SK-N-DZ (cell line): Measurements from ENCODE around the gene LILRB1. TPM values are rescaled to one million over a fixed set of nuclear protein-coding genes. Genes with fewer than 3 reads are reported as not detected.
"Not testable (repeated sequence)": the region's sequence is repeated elsewhere in the genome, so short reads cannot be mapped to it uniquely, and the experiment has no call there.

Source experiments
- DNase-seq: peaks from one replicate; pipeline ENCODE4 v3.0.0-alpha.2; 2015; ENCODE audit warnings: low spot score
- polyA plus RNA-seq, 2 experiments: library from polyadenylated mRNA; depleted of rRNA; stranded (reverse); fragments of >200 nt; gene quantifications; 2 replicates each; pipeline ENCODE4 v1.2.3, GENCODE V29; 2014

LILRB1 gene
- not detected in 2 replicates for polyA plus RNA-seq (2014; cell fraction: cytosol; rRNA removed)
- not detected in 2 replicates for polyA plus RNA-seq (2014; cell fraction: nucleus; rRNA removed)

DNA sequence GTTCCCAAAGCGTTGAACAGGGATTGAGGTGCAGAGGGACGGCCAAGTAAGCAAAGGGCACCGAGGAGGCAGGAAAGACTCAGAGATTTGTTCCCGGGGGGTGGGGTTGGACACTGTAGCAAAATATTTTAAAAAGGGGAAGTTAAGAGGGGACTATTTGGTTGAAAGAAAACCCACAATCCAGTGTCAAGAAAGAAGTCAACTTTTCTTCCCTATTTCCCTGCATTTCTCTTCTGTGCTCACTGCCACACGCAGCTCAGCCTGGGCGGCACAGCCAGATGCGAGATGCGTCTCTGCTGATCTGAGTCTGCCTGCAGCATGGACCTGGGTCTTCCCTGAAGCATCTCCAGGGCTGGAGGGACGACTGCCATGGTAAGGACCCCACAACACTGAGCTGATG is at the start of gene LILRB1:
Gene LILRB1 (plus strand): TSS at position 223 of the 400 bp plus-strand sequence. CDS start 590 bp downstream, outside the sequence.
- DNase-seq, result not testable (repeated sequence)

DNA sequence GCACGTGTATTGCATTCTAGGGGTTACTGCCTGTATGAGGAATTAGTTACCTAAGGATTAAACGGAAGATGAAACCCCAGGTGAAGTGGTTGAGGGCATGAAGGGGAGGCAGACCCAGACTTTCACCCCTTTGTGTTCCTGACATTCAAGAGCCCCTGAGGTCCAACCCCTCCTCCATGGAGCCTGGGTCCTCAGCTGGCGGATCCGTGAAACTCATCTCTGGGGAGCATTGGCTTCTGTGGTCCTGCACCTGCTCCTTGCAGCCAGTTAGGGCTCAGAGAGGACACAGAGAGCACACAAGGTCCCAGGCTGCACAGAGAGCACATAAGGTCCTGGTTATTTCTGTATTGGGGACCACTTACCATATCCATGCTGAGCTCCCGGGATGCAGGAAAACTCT is 43.9 kb upstream of the LILRB1 start:
- no peak for DNase-seq

DNA sequence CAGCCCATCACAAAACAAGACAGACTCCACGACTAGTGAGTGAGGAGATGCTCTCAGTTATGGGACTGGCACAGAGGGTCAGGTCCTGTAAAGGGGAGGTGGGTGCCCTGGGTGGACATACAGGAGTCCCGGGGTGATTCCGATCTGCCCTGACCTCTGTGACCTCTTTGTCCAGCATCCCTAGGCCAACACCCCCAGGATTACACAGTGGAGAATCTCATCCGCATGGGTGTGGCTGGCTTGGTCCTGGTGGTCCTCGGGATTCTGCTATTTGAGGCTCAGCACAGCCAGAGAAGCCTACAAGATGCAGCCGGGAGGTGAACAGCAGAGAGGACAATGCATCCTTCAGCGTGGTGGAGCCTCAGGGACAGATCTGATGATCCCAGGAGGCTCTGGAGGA is 43.3 kb upstream of the LILRB1 start:
- no peak for DNase-seq

DNA sequence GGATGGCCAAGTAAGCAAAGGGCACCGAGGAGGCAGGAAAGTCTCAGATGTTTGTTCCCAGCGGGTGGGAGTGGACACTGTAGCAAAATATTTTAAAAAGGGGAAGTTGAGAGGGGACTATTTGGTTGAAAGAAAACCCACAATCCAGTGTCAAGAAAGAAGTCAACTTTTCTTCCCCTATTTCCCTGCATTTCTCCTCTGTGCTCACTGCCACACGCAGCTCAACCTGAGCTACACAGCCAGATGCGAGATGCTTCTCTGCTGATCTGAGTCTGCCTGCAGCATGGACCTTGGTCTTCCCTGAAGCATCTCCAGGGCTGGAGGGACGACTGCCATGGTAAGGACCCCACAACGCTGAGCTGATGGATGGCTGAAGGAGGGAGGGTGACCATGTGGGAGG is 36.8 kb upstream of the LILRB1 start, which contains the start of gene LILRA1:
Gene LILRA1 (plus strand): TSS at position 188 of the 400 bp plus-strand sequence. CDS start 613 bp downstream, outside the sequence.
- DNase-seq, result not testable (repeated sequence)

DNA sequence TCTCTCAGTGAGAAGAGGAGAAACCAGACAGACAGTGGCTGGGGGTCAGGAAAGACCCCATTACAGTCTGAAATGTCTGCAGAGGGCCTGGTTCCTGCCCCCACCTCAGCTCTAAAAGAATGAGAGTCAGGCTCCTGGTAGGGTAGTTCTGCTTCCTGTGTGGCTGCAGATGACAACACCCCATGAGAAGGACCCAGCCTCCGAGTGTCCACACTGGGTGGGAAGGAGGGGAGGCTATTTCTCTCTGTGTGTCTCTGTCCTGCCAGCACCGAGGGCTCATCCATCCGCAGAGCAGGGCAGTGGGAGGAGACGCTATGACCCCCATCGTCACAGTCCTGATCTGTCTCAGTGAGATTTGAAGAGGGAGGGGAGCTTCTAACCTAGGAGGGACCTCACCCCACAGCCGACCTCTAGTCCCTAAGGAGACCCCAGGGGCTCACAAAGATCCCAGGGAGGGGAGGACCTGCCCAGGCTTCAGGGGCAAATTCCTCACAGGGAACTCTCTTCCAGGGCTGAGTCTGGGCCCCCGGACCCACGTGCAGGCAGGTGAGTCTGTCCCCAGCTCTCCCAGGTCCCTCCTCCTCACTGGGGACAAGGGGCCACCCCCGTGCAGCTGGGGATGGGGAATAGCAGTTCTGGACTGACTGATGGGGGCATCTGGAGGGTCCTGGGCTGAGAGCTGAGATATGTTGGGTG is 36.2 kb upstream of the LILRB1 start:
- not testable (repeated sequence) for DNase-seq

DNA sequence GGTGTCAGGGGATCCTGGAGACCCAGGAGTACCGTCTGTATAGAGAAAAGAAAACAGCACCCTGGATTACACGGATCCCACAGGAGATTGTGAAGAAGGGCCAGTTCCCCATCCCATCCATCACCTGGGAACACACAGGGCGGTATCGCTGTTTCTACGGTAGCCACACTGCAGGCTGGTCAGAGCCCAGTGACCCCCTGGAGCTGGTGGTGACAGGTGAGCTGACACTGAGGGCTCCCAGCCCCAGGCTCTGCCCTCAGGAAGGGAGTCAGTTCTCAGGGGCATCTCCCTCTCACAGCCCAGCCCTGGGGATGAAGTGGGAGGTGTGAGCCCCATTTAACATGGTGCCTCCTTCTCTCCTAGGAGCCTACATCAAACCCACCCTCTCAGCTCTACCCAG is 35.5 kb upstream of the LILRB1 start:
- no peak for DNase-seq

DNA sequence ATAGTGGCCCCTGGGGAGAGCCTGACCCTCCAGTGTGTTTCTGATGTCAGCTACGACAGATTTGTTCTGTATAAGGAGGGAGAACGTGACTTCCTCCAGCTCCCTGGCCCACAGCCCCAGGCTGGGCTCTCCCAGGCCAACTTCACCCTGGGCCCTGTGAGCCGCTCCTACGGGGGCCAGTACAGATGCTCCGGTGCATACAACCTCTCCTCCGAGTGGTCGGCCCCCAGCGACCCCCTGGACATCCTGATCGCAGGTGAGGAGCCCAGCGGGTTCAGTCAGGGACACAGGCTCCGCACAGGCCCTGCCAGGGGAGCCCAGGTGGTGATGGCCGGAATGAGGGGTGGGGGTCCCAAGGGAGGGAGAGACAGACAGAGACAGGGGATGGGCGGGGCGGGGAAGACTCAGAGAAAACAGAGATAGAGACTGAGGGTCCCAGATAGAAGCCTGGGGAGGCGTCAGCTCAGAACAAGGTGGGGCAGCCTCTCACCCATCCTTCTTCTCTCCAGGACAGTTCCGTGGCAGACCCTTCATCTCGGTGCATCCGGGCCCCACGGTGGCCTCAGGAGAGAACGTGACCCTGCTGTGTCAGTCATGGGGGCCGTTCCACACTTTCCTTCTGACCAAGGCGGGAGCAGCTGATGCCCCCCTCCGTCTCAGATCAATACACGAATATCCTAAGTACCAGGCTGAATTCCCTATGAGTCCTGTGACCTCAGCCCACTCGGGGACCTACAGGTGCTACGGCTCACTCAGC is 34.4 kb upstream of the LILRB1 start:
- not testable (repeated sequence) for DNase-seq

DNA sequence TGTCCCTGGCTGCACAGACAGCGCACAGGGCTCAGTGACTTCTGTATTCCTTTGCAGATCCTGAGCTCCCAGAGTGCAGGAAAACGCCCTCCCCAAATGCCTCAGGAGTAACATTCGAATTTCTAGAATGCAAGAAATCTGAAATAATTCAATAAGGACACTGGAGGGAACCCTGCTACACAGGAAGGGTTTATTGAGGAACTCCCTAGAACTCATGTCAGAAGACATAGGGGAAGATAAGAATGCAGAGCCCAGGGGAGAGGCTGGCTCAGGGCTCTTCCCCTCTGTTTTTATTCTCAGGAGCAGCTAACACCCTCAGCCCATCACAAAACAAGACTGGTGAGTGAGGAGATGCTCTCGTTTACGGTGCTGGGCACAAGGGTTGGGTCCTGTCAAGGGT is 30.1 kb upstream of the LILRB1 start:
- DNase-seq, result no peak

DNA sequence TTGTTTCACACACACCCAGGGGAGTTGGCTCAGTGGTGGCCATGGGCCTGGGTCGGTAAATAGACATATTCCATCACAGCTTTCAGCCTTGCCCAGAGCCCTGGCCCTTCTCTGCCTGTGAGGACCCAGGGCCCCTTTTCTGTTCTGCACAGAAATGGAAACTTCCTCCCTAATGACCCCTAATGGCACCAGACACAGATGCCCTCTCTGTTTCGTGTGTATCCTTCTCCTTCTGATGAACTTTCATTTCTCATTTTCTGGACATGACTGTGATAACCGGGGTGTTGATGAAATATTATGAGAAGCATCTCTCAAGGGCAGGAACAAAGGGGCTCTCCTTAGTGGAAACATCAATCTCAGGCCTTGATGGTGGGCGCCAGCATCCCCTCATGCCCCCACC is 24.1 kb upstream of the LILRB1 start:
- DNase-seq, result no peak

DNA sequence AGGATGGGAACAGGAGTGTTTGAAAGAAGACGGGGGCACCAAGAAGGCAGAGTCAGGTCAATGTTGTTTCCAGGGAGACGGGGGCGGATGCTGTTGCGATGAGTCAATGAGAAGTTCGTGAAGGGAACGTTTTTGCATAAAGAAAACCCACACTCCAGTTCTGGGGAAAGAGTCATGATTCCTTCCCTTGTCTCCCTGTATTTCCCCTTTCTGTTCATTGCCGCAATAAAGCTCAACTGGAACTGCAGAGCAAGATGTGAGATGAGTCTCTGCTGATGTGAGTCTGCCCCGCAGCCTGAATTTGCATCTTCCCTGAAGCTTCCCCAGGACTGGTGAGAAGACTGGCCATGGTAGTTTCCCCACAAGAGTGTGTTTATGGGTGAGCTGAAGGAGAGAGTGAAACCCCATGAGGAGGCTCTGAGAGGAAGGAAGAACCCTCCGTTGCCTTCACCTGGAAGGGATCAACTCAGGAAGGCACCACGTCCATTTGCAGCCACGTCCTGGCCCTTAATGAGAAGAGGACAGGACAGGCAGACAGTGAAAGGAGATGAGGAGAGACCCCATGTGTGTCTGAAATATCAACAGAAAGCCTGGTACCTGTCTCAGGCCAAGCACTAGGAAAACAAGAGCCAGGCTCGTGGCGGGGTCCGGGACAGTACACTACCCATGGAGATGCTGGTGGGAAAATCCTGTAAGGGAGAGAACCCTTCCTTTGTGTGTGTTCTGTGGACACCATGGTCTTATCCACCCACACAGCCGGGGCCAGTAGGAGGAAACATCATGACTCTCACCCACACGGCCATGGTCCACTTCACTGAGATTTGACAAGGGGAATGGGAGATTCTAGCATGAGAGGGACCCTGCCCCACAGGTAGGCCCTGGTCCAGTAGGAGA is 23.1 kb upstream of the LILRB1 start:
- DNase-seq, result no peak

DNA sequence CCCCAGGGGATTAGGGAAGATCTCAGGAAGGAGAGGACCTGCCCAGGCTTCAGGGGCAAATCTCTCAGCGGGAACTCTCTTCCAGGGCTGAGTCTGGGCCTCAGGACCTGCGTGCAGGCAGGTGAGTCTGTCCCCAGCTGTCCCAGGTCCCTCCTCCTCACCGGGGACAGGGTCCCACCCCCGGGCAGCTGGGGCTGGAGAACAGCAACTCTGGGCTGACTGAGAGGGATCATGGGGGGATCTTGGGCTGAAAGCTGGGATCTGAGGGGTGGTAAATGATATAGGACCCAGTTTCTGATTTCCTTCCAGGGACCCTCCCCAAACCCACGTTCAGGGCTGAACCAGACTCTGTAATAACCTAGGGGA is 22.5 kb upstream of the LILRB1 start:
- no peak for DNase-seq

DNA sequence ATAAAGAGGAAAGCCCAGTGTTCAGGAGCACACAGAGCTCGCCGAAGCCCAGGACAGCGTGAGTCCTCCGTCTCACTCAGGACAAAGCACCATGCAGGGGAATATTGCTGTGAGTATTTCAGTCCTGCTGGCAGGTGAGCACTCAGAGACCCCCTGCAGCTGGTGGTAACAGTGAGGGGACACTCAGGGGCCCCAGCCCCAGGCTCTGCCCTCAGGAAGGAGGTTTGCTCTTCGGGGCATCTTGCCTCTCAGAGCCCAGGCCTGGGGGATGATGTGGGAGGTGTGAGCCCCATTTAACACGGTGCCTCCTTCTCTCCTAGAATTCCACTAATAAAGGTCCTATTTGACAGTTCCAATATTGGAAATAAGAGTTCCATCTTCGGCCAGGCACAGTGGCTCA is 22.1 kb upstream of the LILRB1 start:
- DNase-seq, result no peak

DNA sequence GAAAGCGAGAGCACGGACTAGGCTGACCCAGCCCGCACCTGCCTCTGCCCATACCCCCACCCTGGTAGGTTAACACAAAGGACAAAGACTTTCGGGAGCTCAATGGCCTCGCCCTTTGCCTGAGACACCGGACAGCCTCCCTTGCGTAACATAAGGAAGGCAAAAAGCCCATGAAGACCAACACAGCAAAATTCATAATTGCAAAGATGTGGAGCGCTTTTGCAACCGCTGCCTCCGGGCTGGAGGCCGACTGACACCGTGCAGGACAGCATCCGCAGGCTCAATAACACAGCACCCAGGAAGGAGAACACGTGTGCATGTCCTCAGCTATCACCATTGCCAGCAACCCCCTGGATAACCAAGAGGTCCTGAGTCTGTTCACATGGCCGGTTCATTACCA is 21.5 kb upstream of the LILRB1 start:
- no peak for DNase-seq

DNA sequence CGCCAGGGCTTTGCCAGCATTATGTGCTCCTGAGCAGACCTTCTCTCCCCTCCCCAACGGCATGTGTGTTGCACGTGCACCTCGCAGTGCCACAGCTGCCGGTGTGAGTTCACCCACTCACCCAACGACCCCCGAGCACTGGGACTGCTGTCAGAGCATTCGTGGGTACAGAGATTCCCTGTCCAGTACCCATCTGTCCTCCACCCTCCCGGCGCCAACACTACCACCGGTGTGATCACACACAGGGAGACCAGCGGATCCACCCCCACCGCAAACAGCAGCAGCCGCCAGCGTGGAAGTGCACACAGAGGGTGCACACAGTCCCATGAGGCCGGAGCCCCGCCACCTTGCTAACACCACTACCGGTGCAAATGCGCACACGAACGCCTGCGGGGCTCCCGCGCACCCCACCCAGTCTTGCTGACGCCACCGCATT is 20.9 kb upstream of the LILRB1 start:
- no peak for DNase-seq

DNA sequence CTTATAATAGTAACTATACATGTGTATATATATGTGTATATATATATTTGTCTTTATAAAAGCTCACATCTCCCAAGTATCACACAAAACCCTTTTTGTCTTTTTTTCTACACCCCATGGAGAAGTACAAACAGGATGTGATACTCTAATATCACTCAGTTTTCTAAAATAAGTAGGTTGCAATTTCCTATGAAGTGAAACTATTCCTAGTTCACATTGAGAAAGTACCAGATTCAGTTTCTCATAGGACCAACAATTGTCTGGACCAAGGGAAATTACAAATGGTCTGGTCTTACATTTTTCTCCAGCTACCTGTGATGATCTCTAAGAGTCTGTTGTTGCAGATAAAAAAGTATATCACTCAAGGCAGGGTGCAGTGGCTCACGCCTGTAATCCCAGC is 17.9 kb upstream of the LILRB1 start:
- no peak for DNase-seq

DNA sequence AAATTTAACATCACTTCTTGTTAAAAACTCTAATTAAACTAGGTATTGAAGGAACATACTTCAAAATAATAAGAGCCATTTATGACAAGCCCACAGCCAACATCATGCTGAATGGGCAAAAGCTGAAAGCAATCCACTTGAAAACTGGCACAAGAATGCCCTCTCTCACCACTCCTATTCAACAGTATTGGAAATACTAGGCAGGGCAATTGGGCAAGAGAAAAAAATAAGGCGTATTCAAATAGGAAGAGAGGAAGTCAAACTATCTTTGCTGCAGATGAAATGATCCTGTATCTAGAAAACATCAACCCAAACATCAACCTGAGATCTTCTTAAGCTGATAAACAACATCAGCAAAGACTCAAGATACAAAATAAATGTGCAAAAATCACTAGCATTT is 15.6 kb upstream of the LILRB1 start:
- no peak for DNase-seq

DNA sequence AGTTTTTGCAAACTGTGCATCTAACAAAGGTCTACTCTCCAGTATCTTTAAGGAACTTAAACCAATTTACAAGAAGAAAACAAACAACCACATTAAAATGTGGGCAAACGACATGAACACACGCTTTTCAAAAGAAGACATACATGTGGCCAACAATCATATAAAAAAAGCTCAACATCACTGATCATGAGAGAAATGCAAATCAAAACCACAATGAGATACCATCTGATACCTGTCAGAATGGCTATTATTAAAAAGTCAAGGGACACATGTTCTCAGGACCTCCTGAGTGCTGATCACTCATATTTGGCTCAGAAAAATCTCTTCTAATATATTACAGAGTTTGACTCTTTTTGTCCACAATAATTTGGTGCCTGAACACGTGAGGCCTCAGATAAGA is 14.2 kb upstream of the LILRB1 start:
- no peak for DNase-seq

DNA sequence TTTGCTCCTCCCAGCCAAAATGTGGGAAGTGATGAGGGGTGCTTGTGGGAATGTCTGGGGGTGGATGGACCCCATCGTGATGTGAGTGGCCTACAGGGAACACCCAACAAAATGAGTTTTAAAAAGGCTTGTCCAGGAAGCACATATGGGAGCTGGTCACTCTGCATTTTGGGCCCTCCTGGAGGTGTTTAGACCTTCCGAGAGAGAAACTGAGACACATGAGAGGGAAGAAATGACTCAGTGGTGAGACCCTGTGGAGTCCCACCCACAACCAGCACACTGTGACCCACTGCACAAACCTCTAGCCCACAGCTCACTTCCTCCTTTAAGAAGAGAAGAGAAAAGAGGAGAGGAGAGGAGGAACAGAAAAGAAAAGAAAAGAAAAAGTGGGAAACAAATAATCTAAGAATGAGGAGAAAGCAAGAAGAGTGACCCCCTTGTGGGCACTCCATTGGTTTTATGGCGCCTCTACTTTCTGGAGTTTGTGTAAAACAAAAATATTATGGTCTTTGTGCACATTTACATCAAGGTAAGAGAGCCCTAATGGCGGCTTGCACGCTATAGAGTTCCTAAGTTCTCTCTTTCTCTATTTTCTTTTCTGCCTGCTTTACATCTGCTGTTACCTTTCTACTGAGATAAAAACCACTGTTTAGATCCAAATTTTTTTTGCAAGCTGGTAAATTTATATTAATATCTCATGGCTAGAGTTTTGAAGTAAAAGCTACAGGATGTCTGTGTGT is 13.3 kb upstream of the LILRB1 start:
- no peak for DNase-seq

DNA sequence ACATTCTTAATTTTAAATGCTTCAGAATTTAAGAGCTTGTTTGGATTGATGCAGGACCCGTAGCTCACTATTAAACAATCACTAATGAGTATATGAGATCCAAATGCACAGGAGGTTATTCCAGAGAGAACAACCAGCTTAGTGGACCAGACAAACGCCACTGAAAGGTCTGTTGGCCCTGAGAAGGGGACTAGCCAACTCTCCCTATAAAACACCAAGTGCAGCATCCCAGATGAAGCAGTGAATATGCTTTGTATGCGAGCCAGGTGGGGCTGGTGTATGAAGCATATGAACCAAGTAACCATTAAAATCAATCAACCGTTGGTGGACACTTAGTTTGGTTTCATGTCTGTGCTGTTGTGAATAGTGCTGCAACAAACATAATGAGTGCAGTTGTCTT is 9.8 kb upstream of the LILRB1 start:
- no peak for DNase-seq

DNA sequence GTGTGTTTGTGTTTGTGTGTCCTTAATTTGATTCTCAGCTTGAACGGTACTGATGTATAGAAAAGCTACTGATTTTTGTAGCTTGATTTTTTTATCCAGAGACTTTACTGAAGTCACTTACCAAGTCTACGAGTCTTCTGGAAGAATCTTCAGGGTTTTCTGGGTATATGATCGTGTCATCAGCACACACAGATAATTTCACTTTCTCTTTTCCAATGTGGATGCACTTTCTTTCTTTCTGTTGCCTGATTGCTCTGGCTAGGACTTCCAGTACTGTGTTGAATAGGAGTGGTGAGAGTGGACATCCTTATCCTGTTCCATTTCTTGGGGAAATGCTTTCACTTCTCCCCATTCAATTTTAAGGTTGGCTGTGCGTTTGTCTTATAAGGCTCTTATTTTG is 7.9 kb upstream of the LILRB1 start:
- DNase-seq, result no peak

DNA sequence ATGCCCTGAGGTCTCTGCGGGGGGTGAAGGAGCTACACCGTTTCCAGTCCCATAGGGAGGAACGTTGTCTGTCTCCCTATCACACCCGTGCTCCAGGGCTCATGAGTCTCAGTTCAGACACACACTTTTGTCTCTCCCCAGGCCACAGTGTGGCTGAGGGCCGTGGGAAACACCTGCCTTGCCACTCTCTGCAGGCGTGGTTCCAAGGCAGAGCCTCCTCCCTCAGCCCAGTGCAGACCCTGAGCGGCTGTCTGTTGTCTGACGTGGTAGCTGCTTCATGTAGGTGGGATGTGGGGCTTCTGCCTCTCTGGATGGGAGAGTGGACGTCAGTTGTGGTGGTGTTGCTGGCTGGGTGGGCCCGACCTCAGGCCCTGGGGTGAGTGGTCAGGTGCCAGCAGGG is 6.0 kb upstream of the LILRB1 start:
- DNase-seq, result not testable (repeated sequence)
